Ammon's horn (tissue), 1 donor: Measurements from ENCODE around the gene ARPC5.

Source experiments
- DNase-seq: peaks from one replicate; pipeline ENCODE4 v3.0.0-alpha.2; 2016; ENCODE audit warnings: low spot score

Gene ARPC5

DNA sequence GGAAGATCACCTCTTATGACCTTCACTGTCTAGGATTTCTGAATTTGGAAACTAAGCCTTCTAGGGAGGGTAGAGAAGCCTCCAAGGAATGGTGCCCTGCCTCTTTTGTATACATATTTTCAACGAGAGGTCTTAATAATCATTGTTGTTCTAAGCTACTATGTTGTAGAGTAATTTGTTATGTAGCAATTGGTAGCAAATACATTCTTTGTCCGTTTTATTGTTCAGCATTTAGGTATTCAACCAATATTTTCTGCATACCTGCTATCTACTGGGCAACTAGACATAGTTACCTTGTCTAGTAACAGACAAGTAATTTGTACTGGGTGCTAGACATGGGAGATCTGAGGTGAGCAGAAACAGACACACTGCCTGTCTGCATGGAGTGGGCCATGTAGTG is 24.6 kb downstream of the ARPC5 start:
- DNase-seq = no peak

DNA sequence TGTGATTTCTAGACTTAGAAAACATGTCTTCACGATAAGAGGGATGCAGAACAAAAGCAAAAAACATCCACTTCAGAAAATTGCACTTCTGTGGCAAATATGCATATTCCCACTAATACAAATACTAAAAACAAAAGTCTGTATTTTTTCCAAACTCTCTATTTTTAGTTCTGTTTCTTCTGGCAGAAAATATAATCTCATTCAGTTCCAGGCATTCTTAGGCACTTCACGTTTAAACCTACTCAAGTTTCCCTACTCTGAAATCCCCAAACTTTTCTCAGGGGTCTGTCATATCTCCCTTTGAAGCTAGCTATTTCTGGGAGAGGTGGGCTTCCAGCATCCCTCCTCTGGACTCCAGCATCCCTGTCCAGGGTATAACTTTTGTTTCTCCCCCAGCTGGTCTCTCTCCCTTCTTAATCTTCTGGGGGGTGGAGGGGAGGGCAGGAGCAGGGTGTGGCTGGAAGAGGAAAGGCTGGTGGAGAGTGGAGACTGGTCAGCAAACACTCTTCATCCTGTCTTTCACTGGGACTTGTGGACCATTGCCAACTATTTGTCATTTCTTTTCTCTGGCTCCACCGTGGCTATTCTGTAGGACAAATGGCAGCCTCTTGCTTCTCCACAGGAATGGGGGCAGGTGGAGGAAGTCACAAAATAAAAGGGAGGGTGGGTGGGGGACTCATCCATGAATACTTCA is 25.7 kb downstream of the ARPC5 start:
- DNase-seq = no peak

DNA sequence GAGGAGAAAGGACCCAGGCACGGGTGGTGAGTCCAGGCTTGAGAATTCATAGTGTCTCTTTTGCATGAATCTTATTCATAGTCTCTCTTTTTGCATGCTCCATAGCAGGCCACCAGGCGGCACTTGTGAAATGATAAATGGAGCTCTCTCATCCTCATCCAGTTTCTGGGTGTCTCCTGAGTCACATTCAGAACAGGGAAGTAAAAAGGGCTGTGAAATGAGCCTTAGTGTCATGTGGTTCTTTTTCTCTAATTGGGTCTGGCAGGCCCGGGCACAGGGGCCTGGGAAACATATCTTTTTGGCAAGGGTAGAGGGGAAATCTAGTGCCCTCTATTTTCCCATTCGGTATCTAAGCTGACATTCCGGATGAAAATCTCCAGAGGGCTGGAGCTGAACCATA is 26.3 kb downstream of the ARPC5 start:
- peak; percentile 87 for DNase-seq

DNA sequence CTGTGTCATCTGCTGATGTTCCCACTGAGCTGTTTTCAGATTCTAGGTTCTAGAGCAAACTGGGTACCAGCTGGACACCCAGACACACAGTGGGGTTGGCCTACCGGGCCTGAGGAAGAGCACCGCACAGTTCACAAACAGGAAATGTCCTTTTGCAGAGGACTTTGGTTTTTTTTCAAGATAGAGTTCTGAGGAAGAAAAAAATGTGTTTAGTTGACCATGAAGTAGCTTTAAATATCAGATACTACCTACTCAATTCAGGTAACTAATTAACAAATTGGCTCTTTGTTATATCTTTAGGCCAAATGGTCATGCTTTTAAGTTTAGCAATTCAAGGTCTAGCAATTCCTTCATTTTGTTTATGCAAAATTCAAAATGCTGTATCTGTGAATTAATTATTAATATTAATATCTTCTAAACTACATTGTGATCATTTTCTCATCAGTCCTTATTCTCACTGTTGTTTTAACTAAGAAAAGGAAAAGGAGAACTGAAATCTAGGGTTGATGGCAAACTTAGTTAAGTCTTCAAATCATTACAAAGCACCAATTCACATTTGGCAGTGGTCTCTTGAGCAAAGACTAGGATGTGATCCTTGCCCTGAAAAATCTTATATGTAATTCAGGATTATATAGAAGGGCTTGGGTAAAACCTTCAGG is 28.1 kb downstream of the ARPC5 start:
- no peak for DNase-seq

DNA sequence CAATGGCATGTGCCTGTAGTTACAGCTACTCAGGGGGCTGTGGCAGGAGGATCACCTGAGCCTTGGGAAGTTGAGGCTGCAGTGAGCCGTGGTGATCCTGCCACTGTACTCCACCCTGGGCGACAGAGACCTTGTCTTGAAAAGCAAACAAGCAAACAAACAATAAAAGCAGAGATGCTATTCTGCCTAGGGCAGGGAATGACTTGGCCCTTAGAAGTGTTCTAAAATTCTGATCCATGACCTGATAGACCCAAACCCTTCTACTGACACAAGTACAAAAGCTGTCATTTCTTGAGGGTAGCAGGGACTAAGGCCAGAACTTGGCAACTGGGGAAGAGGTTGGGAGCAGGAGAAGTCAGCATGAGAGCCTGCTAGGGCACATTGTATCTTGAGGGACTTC is 29.7 kb downstream of the ARPC5 start:
- no peak for DNase-seq

DNA sequence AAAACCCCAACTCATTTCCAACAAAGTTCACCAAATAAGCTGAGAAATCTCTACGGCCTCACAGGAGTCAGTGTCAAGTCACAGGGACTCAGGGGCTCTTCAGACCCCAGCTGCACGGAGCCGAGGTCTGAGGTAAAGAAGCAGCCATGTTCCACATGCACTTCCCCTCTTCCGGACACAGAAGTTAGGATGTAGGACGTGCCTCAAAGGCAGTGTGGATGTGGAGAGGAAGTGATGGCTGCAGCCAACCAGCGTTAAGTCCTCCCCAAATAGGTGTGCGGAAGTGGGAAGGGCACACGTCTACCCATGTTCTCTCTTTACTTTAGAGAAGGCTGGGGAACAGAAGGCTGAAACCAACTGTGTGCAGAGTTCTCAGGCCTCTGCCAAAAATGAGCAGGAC is 30.8 kb downstream of the ARPC5 start:
- DNase-seq = peak; percentile 69

DNA sequence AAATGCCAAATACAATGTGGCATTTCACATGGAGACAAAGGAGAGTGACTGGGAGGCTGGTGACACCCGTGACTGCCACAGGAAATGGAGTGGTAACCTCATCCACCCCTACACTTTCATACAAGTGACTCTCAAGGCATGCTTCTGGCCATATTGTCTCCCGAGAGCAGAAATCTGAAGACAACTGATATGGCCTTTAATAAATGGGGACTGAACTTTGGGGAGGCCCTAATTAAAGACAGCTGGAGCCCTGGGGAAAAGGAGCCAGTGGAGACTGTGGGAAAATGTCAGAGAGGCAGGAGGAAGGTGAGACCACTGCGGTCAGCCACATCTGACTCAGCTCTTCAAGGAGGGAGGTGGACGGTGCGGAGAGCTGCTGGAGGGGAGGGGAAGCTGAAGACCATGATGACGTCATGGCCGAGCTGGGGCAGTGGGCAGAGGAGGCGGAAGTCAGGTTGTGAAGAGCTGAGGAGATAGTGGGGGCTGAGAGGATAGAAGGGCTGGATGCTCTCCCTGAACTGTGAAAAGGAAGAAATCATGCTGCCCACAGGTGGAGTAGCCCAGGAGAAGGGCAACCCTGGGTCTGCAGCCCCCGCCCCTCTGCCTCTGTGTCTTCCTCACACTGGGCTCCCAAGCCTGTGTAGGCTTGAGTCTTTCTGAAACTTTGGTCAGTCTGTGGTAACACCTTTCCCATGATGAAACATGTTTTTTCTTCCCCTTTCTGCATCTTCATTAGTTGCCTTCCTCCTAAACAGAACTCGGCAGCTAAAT is 31.4 kb downstream of the ARPC5 start:
- peak; percentile 59 for DNase-seq

DNA sequence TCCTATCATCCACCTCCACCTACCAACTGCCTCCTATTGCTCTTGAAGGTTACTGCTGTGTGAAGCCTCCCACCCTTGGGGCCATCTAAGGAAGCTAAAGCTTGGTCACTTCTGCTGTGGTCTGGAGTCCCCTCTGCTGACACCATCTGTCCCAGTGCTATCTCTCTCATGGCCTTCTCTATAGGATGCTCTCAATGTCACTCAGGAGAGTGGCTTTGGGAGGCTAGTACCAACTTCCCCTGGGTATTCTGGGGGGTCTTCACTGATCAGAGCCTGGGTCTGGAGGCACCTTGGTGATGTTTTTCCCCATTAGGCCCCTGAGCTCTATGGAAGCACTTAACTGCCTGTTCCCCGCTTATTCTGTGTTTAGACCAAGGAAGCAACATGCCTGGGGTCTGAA is 33.1 kb downstream of the ARPC5 start:
- DNase-seq = no peak

DNA sequence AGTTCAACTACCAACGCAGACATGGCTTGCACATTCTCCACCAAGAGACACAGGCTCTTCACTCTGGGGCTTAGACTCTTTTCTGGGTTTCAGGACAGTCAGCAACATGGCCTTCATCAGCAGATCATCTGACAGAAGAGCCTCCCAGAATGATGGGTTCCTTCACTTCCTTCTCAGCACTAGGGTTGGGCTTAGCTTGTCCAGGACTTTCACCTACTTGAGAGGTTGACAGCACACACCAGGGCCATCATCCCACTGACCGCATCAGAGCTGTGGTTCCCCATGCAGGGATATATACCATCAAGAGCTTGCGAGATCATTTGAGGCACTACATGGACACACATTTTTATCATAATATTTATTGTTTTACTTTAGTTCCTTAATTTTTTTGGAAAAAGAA is 34.9 kb downstream of the ARPC5 start:
- no peak for DNase-seq

DNA sequence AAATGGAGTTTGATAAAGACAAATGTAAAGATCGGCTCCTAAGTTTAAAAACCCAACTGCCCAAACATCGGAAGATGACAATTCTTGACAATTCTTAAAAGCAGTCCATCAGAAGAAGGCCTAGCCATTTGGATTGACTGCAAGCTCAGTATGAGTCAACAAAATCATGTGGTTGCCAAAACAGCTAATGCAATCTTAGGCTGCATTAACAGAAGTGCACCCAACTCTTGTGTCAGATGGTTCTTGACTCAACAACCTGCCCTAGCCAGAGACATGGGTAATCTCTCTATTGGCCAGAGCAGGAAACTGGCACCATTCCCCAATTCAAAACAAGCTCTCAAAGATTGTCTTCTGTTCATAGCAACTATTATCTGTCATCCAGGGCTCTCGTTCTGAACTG is 35.4 kb downstream of the ARPC5 start:
- no peak for DNase-seq

DNA sequence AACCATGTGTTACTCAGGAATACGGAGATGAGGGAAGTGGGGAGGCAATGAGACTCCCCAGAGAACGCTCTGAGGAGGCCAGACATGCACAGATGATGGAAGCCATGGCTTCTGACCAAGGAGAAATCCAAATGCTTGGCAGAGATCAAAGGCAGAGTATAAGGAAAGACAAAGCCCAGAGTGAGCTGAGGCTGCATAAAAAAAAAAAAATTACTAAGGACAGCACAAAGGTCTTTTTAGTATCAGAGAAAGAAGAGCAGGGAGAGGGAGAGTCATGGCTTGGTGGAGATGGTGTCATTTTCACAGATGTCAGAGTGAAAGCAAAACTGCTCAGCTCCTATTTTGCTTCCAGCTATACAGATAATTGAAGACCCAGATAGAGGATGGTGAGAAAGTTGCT is 37.2 kb downstream of the ARPC5 start:
- DNase-seq = no peak

DNA sequence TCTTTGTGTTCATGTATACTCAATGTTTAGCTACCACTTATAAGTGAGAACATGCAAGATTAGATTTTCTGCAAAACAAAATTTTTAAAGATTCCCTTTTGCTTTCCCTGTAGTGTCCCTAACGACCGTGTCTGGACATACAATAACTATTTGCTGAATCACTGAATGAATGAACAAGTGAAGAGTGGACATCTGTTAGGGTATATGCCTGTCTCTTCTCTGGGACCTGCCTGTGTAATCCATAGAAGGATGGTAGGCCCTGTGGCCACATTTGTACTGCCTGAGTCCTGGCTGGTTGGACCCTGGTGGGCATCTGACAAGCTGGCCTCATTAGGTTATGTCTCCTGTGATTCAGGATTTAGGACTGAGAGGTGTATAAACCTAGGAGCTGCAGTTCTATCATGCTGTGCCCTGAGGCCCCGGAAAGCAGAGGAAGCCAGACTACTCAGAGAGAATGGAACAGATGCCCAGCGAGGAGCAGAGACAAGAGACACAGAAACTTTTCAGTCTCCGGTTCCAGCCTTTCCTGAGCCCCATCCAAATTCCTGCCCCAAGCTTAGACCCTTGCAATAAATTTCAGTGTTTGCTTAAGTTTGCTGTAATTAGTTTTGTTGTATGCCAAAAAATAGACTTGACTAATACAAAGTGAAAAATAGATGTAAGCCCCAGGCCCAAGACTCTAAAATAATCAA is 37.8 kb downstream of the ARPC5 start:
- no peak for DNase-seq

DNA sequence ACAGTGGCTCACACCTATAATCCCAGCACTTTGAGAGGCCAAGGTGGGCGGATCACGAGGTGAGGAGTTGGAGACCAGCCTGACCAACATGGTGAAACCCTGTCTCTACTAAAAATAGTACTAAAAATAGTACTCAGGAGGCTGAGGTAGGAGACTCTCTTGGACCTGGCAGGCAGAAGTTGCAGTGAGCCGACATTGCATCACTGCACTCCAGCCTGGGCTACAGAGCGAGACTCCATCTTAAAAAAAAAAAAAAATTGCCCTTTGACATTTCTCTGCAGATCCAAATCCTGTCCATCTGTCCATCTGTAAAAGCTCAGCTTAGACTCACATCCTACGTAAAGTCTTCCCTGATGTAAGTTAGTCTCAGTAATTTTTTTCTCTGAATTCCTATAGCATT is 39.1 kb downstream of the ARPC5 start:
- no peak for DNase-seq

DNA sequence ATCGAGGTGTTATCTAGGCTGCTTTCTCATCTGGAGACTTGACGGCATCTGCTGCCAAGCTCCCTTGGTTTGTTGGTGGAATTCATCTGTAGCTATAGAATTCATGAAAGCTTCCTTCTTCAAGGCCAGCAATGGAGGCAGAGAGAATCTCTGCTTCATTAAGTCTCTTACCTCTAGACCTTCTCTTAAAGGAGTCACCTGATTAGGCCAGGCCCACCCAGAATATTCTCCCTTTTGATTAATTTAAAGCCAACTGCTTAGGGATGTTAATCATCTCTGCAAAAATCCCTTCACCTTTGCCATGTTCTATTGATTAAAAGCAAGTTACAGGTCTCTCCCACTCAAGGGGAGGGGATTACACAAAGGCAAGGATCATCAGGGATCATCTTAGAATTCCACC is 40.0 kb downstream of the ARPC5 start:
- DNase-seq = no peak

DNA sequence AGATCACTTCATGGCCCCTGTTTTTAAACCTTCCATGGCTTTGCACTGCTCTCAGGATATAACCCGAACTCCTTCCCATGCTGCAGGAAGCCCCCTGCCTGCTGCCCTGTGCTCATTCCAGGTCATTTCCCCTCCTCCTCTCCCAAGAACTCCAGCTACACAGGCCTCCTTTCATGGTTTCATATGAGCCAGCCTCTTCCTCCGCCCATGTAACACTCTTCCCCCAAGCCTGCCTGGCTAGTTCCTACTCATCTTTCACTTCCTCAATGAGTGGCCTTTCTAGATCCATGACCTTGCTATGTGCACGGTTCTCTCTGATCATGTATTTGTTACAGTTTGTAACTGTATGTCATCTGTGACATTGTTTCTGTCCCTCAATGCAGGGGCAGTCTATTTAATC is 42.2 kb downstream of the ARPC5 start:
- DNase-seq = peak; percentile 68

DNA sequence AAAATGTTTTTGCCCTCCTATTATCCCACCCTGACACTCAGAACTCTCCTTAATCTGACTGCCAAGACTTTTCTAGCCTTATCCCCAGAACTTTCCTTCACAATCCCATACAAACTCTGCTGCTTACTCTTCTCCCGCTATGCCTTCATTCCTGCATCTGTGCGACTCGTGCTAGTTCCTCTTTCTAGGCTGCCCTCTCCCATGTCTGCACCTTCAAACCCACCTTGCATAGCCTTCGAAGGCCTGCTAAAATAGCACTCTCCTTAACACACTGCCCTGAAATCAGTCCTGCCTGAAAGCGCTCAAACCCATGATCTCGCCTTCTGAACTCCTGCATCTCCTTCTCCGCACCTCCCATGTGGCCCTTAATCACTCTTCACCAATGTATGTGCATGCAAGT is 42.9 kb downstream of the ARPC5 start:
- no peak for DNase-seq

DNA sequence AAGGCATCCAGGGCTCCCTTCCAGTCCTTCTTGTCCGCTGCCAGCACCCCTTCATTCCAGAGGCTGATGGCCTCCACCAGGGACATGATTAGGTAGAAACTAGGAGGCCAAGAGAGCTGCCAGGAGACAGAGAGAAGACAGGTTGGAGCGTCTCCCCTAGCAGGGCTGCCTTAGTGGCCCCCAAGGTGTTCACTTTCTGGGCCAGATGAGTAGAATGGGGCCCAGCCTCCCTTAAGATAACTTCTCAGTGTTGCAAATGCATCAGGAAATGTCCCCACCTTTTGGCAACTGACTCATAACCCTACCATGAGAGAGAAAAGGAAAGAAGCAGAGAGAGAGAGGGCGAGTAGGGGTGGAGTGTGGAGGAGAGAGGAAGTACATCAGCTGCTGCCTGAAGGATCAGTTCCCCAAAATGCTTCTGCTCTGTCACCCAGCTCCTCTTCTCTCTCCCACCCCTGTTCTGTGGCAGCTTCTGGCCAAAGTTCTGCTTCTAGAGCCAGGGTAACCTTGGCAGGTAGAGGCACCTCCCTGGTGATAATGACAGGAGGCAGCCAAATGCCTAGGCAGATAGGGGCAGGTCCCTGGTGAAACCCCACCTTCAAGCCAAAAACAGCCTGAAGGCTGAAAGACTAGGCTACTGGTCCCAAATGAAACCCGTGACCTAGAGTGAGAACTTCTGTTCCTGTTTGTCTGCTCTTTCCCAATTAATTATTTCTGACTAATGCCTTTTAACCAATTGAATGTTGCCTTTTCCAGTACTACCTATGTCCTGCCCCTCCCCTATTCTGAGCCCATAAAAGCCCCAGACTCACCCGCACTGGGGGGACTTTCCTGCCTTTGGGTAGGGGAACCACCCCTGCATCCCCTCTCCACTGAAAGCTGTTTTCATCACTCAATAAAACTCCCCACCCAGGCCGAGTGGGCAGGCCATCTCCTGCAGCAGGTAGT is 45.1 kb downstream of the ARPC5 start, which contains the start of gene NCF2:
NCF2 (minus strand) TSS at position 216 of the 948 bp plus-strand sequence; CDS start at position 86, 130 bp downstream.
- DNase-seq = peak; percentile 75

DNA sequence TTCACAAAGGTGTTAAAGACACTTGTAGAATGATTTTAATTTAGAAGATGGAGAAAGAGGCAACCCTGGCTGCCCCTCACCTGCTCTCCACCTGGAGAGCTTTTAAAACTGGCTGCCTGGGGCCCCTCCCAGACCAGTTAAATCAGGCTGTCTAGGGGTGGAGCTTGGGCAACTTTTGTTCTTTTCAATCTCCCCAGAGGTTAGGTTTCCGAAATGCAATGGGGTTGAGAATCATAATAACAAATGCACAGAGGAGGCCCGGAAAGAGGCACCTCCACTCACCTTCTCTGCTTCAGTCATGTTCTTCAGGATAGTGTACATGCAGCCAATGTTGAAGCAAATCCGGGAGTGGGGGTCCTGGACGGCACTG is 45.7 kb downstream of the ARPC5 start:
- no peak for DNase-seq

DNA sequence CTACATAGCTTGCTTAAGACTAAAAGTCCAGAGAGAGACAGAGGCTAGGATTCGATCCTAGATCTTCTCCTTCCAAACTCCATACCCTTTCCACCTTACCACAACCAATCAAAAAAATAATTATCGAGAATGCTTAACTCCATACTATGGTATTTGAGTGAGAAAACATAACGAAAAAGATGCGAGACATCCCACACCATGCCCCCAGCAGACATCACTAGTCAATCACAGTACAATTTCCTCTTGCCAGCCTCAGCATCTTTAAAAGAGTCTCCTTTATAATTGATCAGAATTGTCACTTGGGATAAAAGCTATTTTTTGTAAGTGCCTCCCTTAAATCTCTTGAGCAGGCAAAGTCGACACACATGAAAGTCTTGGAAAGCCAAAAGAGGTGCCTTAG is 46.2 kb downstream of the ARPC5 start:
- DNase-seq = no peak

DNA sequence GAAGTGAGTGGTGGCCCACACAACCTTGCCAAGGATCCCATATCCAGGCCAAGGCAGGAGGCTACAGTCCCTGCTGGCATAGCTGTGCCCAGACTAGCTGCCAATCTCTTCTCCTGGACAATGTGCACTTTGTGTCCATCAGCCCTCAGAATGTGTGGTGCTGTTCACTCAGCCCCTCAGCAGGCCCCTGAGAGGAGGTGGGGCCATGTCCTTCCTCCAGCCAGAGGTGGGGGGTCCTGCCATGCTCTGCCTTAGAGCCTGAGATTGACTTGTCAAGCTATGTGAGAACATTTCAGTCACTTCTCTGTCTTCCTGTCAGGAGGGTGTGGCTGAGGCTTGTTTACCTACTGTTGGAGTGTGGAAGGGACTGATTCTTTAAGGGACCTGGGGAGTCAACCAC is 46.8 kb downstream of the ARPC5 start:
- peak; percentile 71 for DNase-seq

DNA sequence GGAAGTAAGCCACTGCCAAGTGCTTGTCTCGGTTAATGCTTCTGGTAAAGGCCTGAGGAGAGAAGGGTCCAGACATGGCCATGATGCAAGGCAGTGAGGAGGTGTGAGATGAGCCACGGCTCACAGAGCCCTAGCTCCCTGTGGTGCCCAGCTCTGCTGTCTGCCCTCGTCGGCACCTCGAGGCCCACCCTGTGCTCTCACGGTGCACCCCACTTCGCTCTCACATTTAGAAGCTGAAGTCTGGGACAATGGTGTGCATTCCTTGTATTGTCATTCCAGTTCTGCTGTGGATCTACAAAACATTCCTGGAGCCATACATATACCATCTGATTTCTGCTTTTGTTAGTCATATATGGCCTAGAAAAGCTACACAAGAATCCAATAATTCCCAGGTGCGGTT is 48.7 kb downstream of the ARPC5 start:
- DNase-seq = no peak
